Measurements from ENCODE around the gene HYOU1. TPM values are rescaled to one million over a fixed set of nuclear protein-coding genes. Genes with fewer than 3 reads are reported as not detected.

HYOU1 gene
- total RNA-seq (2022; extraction: Qiagen RNA extraction; ENCODE audit: low read depth): 40.5 to 46.9 TPM (median 45.4 TPM) in 5 replicates

GRCh38 chr11:119057000-119057769 lies at the start of gene HYOU1:
Gene HYOU1 (minus strand): TSS chr11:119057205. CDS start chr11:119056160, 1,045 bp downstream.

DNA sequence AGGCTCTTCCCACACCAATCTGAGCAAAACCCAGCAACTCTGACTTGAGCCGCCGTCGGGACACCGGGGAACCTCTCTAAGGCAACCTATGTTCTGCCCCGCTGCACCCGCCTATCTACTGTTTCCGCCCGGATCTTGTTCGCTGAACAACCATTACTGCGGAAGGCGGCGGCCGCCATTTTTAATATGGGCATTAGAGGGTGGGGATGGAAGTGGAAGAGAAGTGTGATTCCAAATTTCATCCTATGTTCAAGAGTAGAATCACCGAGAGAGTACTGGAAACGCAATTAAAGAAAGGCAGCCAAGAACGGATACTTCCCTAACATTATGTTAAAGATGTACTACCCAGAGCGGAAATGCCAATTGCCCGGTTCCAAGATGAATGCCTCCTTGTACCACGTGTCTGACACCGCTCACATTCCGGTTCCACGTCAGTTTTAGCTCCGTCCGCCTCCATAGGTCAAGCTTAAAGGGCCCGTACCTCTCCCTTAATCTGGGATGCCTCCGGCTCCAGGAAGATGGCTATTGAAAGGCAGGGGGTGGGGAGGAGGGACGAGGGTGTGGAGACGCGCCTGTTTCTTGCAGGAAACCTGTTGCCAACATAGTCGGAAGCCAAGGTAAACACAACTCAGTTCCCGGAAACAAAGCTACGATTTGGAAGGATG lies 44.9 kb upstream of the HYOU1 start, which contains the start of gene DPAGT1:
DPAGT1 (minus strand) TSS at position 95 of the 665 bp plus-strand sequence. CDS start 198 bp downstream, outside the sequence.

DNA sequence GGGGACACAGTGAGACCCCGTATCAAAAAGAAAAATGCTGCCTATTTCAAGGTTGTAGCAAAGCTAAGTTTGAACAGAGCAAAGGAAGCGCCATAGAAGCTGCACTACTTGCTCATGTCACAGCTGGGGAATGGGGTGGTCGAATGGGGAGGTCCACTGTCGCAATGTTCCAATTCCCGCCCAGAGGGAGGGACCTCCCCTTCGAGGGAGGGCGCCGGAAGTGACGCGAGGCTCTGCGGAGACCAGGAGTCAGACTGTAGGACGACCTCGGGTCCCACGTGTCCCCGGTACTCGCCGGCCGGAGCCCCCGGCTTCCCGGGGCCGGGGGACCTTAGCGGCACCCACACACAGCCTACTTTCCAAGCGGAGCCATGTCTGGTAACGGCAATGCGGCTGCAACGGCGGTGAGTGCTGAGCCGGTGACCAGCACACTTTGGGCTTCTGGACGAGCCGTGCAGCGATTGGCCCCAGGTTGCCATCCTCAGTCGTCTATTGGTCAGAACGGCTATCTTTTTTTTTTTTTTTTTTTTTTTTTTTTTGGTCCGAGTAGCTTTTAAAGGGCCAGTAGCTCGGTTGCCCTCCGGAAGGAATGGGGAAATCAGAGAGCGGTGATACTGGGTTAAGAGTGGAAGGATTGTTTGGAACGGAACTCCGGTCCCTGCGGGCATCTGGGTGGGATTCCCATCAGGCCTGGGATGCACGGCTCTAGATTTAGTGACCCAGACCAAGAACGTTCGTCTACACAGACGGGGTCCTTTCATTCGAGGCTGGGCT lies 27.8 kb upstream of the HYOU1 start, which contains the start of gene HMBS:
HMBS (plus strand) TSS at position 219 of the 774 bp plus-strand sequence; CDS start at position 372, 153 bp downstream.

DNA sequence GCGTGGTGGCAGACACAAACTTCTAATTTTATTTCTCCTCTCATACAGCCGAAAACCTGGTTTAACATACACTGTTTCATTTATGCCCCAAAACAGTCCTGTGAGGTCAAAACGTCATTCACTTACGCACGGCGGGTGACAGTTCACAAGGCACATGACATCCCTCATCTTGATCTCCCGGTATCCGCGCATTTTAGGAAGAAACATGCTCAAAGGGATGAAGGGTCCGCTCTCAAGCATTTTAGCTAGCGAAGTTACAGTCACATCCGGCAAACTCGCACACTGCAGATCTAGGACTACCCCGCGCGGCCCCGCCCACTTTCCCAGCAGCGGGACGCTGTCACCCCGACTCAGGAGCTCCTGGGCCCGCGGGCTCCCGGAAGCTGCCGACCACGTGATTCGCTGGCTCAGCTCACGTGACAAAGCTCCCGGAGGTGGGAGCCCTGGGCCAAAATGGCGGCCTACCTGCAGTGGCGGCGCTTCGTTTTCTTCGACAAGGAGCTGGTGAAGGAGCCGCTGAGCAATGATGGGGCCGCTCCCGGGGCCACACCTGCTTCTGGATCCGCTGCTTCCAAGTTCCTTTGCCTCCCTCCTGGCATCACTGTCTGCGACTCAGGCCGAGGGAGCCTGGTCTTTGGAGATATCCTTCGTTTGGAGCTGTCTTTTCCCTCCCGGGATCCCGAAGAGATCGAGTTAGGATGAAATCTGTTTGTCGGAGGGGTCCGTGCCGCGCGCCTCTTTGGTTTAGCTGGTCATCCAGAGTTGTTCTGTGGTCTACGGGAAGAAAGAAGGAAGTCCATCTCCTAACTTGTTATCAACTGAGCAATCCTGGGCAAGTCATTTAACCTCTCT lies 10.6 kb upstream of the HYOU1 start, which contains the start of gene VPS11:
VPS11 (plus strand) TSS at position 448 of the 852 bp plus-strand sequence; CDS start at position 454, 6 bp downstream.

GRCh38 chr11:119030329-119031047 lies 26.5 kb downstream of the HYOU1 start, which contains the start of gene SLC37A4:
Gene SLC37A4 (minus strand): TSS chr11:119030877.

GRCh38 chr11:119018074-119018938 lies 38.7 kb downstream of the HYOU1 start, which contains the start of the genes RPS25 and TRAPPC4:
Gene RPS25 (minus strand): TSS chr11:119018343. CDS start chr11:119018284, 59 bp downstream.
Gene TRAPPC4 (plus strand): TSS chr11:119018766. CDS start chr11:119018796, 30 bp downstream.

GRCh38 chr11:118997627-118998387 lies 59.2 kb downstream of the HYOU1 start, which contains the start of gene CENATAC:
Gene CENATAC (plus strand): TSS chr11:118998138. CDS start chr11:118998198, 60 bp downstream.

Other genes starting within 250 kb of the HYOU1 start
- 0.06 to 0.26 TPM (median 0.14 TPM) in 5 replicates for gene CXCR5, start 173.3 kb downstream of the HYOU1 start, total RNA-seq (2022; extraction: Qiagen RNA extraction; ENCODE audit: low read depth)
- 126 to 208 TPM (median 188 TPM) in 5 replicates for gene BCL9L, start 131.3 kb downstream of the HYOU1 start, total RNA-seq (2022; extraction: Qiagen RNA extraction; ENCODE audit: low read depth)
- 0.41 to 1.1 TPM (median 0.70 TPM) in 5 replicates for gene UPK2, start 100.9 kb downstream of the HYOU1 start, total RNA-seq (2022; extraction: Qiagen RNA extraction; ENCODE audit: low read depth)
- not detected in 5 replicates for gene FOXR1, start 85.4 kb downstream of the HYOU1 start, total RNA-seq (2022; extraction: Qiagen RNA extraction; ENCODE audit: low read depth)
- gene CENATAC, start 59.1 kb downstream of the HYOU1 start, total RNA-seq (2022; extraction: Qiagen RNA extraction; ENCODE audit: low read depth): 10.7 to 16.4 TPM (median 12.1 TPM) in 5 replicates
- gene RPS25, start 38.9 kb downstream of the HYOU1 start, total RNA-seq (2022; extraction: Qiagen RNA extraction; ENCODE audit: low read depth): 809 to 1,089 TPM (median 832 TPM) in 5 replicates
- gene TRAPPC4, start 38.4 kb downstream of the HYOU1 start, total RNA-seq (2022; extraction: Qiagen RNA extraction; ENCODE audit: low read depth): 57.3 to 62.5 TPM (median 60.8 TPM) in 5 replicates
- 10.4 to 12.9 TPM (median 12.2 TPM) in 5 replicates for gene SLC37A4, start 26.3 kb downstream of the HYOU1 start, total RNA-seq (2022; extraction: Qiagen RNA extraction; ENCODE audit: low read depth)
- 11.2 to 13.2 TPM (median 11.8 TPM) in 5 replicates for gene VPS11, start 10.6 kb upstream of the HYOU1 start, total RNA-seq (2022; extraction: Qiagen RNA extraction; ENCODE audit: low read depth)
- 46.9 to 53.3 TPM (median 50.0 TPM) in 5 replicates for gene HMBS, start 27.7 kb upstream of the HYOU1 start, total RNA-seq (2022; extraction: Qiagen RNA extraction; ENCODE audit: low read depth)
- gene DPAGT1, start 44.6 kb upstream of the HYOU1 start, total RNA-seq (2022; extraction: Qiagen RNA extraction; ENCODE audit: low read depth): 34.8 to 40.4 TPM (median 38.9 TPM) in 5 replicates
- 3.1 to 5.6 TPM (median 5.4 TPM) in 5 replicates for gene C2CD2L, start 50.1 kb upstream of the HYOU1 start, total RNA-seq (2022; extraction: Qiagen RNA extraction; ENCODE audit: low read depth)
- 8.1 to 11.2 TPM (median 10.1 TPM) in 5 replicates for gene HINFP, start 64.4 kb upstream of the HYOU1 start, total RNA-seq (2022; extraction: Qiagen RNA extraction; ENCODE audit: low read depth)
- gene ABCG4, start 91.8 kb upstream of the HYOU1 start, total RNA-seq (2022; extraction: Qiagen RNA extraction; ENCODE audit: low read depth): 0.24 to 0.37 TPM (median 0.30 TPM) in 5 replicates
- 9.2 to 11.5 TPM (median 10.2 TPM) in 5 replicates for gene NLRX1, start 111.5 kb upstream of the HYOU1 start, total RNA-seq (2022; extraction: Qiagen RNA extraction; ENCODE audit: low read depth)
- 0.08 to 0.34 TPM (median 0.30 TPM) in 3 of 5 replicates, not detected in the others for gene NHERF4, start 128.3 kb upstream of the HYOU1 start, total RNA-seq (2022; extraction: Qiagen RNA extraction; ENCODE audit: low read depth)
- gene CBL, start 149.1 kb upstream of the HYOU1 start, total RNA-seq (2022; extraction: Qiagen RNA extraction; ENCODE audit: low read depth): 5.4 to 9.4 TPM (median 8.4 TPM) in 5 replicates

All from A549 treated with GW870086 at 1 μM for 4 hours (cell line).